LHCN-M2 (cell line): ENCODE results near the gene DCDC1. TPM values are rescaled to one million over a fixed set of nuclear protein-coding genes. Genes with fewer than 3 reads are reported as not detected.

Experiments used
- DNase-seq: peaks from one replicate; pipeline ENCODE4 v3.0.0-alpha.2; 2012; ENCODE audit warnings: low read depth
- total RNA-seq: library from RNA; depleted of rRNA; stranded (reverse); fragments of >200 nt; gene quantifications from 2 replicates; pipeline ENCODE4 v1.2.3, GENCODE V29; 2014

DCDC1 gene
- total RNA-seq, 1 experiment from 2014 or later = 0.40 TPM

DNA sequence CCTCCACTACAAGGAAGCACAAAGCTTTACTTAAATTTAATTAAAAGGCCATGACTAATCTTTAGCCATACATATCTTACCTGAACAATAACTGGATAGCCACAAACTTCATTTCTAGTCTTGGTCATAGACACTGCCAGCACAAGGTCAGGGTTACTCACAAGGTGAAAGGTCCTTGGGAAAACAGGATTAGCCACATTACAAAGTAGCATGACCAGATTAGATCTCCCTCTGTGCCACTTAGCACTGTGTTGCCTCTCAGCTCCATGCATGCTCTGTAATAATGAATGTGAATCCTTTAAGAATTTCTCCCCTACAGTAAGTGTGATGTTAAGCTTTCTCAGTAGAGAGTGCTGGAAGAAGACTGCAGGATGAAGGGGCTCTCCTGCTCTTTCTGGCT is 458.3 kb downstream of the DCDC1 start:
- no peak for DNase-seq

DNA sequence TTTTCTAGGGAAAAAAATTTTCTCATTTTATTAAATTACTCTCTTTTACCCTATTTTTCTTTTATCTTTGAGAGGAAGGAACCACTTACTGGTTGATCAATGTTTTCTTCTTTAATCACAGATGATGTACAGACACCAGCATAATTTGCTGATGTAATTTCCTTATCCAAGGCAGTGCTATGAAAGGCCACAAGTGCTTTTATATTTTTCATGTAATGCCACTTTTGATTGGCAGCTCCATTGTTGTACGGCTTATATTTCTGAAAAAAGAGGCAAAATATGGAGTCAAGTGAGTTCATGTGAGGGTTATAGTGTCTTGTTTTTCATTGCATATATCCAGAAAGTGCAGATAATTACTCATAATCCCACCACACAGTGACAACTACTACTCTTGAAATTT is 460.7 kb downstream of the DCDC1 start:
- DNase-seq = no peak

DNA sequence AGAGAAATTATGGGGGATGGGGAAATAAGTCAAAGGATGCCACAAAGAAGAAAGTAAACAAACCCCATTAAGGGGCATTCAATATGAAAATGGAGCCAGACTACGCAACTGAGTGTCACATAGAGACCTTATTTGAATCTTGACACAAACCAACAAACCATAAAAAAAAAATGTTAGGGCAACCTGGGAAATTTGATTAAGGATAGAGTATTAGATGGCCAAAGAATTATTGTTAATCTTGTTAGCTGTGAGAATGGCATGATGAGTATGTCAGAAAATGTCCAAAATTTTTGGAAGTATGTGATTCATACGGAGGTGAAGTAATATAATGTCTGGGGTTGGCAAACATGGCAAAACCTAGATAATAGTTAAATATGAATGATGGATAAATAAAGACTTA is 461.3 kb downstream of the DCDC1 start:
- no peak for DNase-seq

DNA sequence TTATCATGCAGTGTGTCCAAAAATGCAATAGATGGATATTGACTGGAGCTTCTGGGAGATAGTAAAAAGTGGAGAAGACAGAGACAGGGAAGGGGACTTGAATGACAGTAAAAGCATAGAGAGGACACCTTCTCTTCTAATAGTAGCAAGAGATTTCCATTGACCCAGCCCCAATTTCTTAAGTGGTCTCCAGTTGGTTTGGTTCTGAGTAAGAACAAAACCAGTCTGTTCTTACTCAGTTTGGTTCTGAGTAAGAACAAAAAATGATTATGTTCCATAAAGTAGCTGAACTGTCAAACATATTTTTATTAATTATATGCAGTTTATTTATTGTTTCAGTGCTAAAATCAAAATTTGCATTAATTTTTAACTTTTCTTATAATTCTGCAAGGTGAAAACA is 466.6 kb downstream of the DCDC1 start:
- DNase-seq = no peak

DNA sequence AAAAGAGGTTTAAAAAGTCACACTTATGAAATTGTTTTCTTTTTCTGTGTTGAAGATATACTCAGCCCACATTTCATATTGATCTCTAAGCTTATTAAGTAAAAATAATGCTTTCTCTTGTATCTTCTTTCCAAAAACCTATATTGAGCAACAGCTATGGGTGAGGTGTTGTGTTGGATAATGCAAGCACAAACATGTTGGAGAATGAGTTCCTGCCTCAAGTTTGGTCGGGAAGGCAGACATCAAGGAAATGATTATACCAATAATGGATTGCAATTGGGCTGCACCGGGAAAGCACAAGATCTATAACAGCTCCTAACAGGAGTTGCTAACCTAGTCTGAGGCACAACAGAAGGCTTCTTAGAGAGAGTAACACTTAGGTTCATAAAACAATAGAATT is 474.5 kb downstream of the DCDC1 start:
- no peak for DNase-seq

DNA sequence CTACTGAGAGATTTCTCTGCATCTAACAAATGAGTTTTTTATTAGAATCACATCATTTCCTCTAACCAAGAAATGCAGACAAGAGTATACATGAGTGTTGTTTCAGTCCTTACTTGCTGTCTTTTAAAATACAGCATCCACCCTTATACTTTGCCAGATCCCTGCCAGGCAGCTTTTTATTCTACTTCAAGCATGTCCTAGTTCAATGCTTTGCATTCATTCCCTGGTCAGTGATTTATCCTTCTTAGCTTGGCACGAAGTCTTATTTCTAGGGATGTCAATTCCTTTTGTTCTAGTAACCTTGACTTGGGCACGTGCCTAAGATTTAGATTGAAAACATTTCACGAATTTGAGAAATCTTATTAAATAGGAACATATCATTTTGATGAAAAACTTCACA is 476.2 kb downstream of the DCDC1 start:
- DNase-seq = no peak

DNA sequence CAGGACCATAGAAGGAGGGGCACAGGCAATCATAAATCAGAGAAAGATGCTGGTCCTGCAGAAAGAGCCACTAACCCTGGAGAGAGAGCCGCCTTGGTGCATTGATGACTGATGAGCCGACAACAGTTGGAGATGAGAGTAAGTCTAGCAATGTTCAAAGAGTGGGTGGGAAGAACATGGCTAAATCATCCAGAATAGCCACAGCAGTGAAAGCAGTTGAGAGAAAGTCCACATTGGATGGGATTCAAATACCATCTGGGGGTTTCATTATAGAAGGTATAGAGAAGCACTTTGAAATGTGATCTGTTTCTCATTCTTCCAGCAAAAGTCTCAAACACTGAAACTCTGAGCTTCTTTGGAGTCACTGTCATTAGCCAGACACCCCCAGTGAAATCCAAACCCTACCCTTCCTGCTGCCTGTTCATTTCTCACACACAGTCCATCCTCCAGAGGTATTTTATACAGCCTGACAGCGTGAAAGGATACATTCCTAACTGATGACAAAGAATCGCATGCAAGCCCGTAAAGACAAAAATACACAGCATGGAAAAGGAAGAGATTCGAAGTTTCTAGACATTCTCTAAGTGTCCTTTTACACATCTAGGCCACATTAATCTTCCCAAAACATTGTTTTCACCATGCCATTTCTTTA is 480.3 kb downstream of the DCDC1 start:
- DNase-seq = peak; percentile 81

DNA sequence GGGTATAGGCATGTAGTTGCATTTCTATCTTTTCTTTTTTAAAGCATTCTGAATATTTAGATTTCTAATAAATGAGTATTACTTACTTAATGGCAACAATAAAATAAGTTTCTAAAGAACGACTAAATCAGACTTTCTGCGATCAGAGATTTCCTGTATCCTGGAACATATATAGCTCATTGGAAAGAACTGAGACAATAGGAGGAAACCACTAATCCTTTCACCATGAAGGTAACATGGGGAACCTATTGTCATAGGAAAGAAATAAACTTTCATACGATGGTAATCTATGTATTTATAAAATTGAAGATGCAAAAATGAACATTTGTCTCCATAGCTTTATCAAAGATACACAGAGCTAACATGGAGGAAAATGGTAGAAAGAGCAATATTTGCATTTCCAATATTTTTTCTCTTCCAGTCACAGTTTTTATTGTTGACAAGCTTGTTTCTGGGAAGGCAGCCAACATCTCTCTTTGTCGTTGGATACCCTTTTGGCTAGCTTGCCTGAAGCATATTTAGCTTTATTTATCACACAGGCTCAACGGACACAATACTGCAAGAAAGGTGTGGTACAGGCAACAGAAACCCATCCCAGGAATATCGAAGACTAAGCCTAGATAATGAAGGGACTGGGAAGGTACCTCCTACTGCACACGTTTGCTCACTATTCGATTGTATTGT is 490.1 kb downstream of the DCDC1 start:
- DNase-seq = peak; percentile 18

DNA sequence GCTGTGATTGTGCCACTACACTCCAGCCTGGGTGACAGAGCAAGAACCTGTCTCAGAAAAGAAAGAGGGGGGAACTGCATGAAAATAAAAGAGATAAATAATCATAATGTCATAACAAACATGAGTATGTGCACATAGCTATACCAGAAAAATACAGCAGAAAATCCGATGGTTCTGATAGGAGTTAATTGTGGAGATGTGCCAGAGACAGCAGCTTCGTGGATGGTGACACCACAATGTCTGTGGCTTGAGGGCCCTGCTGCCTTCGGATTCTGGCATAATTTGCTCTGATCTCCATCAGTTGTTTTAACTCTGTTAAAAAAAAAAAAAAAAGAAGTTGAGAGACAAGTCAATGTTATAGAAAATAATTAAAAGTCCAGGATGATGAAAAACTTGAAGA is 491.1 kb downstream of the DCDC1 start:
- no peak for DNase-seq

DNA sequence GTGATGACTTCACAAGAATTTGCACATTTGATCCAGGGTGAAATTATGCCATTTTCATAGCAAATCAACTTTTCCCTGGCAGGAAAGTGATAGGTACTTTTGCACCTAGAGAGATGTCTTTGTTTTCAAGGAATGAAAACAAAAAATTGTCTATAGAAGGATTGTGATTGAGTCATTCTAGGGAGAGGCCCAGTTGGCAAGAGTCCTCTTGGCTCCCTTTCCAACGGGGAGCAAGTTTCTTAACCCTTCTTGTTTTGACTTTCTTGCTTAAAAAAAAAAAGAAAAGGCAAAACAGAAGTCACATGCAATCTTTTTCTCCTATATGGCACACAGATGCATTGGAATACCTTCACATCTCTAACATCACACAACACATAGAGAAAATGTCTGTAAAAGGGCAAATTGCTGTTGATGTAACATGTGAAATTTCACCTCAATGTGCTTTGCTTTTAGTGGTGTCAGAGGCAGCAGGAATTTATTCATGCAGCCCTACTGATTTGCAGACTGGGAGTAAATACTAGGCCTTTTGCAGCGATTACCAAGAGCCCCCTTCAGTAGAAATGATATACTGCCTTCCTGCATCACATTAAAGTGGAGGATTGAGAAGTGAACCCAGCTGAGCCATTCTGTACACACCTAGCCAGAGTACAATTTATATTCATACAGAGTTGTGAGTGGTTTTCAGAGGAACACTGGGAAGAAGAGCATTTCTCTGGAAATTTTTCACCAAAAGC is 492.7 kb downstream of the DCDC1 start:
- DNase-seq = peak; percentile 13

DNA sequence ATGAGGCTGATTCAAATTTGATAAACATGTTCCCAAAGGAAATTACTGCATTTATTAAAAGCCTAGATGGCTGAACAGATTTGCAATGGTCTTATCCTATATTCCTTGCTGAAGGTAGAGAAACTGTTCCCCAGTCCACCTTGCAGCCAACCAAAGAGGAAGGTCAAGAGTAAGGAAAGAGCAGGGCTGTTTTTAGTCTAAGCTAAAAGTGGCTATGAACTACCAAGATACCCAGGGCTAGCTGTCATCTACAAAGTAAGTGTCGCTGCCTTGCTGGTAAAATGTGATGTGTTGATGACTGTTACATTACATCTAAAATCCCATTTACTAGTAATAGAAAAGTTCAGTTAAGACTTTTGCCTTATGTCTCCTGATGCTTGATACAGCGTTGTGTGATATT is 493.3 kb downstream of the DCDC1 start:
- no peak for DNase-seq

DNA sequence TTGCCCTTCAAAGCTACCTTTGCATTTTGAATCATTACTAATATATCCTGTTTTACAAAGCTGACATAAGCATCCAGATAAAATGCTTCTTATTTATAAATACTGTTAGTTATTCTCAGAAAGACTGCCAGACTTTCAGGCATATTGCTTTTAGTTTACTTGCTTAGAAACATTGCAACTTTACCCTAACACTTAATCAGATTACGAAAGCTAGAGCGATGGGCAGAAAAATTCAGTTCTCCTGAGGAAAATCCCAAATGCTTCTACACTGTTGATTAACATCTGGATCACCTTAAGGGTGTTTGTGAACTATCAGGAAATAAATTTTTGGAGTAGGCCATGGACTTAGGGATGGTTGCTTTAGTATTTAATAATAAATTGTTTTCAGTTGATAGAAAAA is 493.7 kb downstream of the DCDC1 start:
- no peak for DNase-seq

DNA sequence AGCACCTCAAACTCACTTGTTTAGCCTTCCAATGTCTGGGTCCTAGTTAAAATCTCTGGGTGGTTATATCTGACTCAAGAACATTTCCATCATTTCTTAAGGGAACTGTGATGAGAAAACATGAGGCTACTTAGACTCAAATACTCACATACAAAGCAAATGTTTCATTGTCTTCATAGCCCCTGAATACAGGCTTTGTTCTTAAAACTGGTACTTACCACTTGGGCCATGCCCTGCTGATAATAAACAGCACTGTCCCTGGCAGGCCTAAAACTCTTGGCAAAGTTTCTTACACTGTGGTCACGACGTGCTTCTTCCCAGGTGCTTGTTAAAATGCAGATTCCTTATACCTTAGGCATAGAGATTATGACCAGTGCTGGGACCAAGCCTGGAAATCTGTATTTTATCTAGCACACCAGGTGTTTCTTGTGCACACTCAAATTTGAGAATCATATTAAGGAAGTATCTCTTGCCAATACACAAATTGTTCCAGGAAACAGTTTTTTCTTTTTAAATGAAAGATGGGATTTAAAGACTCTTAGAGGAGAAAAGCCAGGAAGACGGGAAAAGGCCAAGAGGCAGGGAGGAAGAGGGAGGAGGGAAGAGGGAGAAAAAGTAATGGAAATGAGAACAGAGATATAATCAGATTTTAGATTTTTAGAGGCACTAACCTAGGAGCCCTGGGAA is 495.5 kb downstream of the DCDC1 start:
- no peak for DNase-seq

DNA sequence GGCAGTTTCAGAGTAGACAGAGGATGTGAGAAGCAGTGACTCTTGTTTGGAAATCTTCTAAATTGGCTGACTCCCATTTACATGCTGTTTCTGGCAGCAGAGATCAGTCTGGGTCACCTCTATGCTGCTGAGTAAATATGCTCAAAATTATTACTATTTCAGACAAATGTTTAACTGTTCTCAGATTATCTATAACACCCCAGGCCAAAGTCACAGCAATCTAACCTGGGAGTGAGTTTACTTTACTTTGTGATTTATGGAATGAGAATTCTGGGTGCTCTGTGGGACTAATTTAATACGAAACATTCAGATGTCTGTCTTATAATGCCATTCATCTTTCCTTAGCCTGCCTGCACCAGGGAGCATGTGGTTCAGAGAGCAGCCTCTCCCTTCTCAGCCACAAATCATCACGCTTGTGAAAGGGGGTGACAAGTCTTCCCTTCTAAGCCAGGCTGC is 500.9 kb downstream of the DCDC1 start:
- no peak for DNase-seq

DNA sequence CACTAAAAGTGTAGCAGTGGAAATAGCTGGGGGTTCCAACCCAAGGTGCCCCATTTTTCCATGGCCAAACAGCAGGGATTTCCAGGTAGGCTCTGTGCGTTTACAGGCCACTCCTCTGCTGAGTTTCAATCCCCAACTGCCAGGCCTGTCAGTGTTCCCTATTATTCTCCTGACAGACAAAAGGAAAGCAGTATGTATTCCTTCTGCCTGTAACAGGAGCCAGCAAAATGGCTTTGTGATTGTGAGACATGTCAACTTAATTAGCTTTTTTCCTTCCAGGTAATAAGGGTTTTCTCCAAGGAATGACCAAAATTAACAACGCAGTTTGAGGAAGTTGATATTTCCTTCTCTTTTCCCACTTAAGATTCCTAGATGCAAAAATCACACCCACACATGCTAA is 506.3 kb downstream of the DCDC1 start:
- DNase-seq = no peak

DNA sequence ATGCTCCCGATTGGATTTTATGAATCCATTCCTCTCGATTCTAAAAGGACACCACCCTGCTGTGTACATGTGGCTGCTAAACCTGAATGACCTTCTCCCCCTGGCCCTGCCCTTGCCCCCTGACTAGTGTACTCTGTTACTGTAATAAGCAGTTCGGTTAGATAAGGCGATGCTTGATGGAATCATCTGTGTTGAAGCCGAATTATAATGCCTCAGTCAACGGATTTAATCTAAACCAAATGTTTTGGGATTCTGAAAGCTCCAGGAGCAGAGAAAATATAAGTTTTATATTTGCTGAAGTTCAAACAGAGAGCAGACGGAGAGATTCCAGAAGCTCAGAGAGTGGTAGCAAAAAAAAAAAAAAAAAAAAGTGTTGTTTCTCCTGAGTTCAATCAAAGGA is 508.0 kb downstream of the DCDC1 start:
- DNase-seq = no peak

DNA sequence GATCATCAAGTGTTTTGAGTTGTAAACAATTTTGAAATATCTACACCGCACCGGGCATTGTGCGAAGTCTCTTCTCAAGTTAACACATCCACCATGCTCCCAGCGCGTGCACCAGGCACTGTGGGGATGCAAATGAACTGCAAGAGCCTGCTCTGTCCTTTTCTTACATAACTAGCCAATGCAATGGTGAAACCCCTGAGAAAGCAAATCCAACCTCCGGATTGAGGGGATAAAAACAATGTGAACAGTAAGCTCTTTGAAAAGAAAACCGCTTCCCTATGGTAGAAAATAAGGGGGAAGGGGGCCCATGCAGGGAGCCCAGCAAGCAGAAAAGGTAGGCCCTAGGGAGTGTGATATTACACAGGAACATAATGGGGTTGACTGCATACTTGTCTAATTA is 508.5 kb downstream of the DCDC1 start:
- DNase-seq = no peak

DNA sequence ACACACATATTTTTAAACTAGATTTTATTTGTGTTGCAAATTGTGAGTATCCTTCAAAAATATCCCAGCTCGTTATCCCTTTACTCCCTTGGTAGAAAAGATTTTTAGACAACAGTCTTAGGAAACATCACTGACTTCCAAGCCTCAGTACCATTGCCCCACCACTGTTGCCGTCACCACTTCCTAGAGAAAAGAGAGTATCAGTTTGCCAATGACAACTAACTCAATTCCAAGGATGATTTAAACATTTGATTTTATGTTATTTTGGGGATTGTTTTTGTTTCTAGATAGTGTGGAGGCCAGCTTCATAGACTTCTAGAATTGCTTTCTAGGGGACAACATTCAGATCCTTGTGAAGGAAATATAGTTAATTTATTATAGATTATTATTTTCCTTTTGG is 509.4 kb downstream of the DCDC1 start:
- no peak for DNase-seq

DNA sequence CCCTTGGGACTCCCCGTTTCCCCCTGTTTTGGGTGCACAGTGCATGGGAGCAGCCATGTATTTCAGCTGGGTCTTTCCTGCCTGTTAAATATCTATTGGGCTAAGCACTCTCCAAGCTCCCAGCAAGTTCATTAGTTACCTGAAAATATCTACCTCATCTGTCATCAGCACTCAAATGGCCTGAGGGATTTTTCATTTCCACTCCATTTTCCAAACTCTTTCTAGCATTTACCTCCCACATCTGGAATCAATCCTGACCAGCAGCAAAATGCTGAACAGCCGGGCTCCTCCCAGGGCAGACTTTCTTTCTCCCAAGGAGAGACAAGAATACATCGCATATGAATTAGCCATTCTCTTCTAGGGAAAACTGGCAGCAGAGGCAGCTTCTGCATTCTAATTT is 509.9 kb downstream of the DCDC1 start:
- no peak for DNase-seq

DNA sequence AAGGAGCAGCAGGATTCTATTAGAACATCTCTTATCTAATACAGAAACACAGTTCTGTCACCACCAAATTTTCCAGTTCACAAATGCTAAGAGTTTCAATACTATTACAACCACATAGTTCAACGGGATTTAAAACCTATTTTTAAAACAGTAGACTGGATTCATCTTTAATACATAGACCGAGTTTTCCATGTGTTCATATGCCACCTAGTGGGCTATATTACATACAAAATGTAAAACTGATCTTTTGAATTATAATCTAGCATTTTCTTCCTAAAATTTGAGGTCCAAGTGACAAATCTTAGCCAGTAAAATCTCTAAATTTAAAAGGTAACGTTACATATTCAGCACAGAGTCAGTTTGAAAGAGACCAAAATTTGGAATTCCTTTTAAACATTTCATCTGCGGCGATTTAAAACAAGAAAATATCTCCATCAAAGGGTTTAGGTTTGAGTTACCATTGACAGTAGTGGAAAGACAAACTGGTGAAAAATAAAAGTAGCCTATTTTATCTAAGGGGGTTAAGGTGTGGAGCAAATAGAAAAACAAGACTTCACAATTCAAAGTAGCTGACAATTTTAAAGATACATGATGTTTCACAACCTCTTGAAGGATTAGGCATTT is 514.0 kb downstream of the DCDC1 start:
- peak; percentile 30 for DNase-seq

DNA sequence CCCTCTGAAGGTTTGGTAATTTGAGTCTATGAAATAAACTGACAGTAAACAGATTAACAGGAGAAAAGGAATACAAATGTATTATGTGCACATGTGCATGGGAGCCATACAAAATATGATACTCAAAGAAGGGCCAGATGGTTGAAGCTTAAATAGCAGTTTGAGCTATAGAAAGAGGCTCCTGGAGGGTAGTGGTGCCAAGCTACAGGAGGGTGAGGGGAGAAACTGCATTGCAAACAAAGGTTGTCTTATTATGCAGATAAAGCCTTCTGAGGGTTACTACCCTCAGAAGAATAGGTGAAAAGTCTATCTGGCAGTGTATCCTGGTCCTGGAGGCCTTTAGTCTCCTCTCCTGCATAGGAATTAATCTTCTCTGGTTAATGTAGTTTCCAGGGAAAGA is 516.1 kb downstream of the DCDC1 start:
- no peak for DNase-seq

DNA sequence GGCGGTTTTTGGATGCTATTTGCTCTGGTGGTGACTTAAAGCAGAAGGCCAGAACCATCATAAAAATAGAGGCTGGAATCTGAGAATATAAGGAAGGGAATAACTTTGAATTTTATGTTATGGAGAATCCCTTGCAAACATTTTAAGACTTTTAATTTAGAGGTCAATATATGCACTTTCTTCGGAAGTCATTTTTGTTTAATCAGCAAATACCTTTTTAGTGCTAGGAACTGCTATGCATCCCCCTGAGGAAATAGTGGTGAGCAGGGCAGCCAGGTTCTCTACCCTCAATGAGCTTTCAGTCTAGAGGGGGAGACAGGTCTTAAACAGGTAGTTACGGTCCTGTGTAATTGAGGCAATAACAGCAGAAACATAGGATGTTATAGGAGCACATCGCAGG is 516.9 kb downstream of the DCDC1 start:
- no peak for DNase-seq
